Measurements from ENCODE around the gene BCO2.

DNA sequence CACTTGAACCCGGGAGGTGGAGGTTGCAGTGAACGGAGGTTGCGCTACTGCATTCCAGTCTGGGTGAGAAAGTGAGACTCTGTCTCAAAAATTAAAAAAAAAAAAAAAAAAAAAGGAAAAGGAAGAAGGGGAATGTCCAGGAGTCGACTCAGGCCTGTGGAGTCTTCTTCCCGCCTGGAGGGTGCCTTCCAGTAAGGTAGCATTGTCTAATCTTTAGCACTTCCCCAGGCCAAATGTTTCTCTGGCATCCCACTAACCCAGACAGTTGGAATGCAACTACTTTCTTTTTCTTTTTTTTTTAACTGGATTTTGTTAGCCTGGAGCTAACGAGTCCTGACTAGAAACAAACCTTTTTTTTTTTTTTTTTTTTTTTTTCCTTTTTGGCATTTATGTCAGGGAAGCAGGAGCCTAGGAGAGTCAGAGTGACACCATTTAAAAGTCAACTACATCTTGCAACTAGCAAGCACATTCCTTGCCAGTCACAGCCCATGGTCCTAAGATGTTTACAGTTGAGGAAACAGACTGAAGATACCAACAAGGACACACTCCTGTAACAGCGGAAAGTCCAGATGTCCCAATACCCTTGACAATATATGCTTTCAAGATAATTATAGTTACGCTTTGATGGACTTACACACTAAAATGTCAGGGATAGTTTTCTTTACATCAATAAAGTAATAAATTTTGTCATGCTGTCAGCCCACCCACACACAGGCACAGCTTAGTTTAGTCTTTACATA is 74.7 kb downstream of the BCO2 start:
- TF ChIP-seq, protein P1, sequence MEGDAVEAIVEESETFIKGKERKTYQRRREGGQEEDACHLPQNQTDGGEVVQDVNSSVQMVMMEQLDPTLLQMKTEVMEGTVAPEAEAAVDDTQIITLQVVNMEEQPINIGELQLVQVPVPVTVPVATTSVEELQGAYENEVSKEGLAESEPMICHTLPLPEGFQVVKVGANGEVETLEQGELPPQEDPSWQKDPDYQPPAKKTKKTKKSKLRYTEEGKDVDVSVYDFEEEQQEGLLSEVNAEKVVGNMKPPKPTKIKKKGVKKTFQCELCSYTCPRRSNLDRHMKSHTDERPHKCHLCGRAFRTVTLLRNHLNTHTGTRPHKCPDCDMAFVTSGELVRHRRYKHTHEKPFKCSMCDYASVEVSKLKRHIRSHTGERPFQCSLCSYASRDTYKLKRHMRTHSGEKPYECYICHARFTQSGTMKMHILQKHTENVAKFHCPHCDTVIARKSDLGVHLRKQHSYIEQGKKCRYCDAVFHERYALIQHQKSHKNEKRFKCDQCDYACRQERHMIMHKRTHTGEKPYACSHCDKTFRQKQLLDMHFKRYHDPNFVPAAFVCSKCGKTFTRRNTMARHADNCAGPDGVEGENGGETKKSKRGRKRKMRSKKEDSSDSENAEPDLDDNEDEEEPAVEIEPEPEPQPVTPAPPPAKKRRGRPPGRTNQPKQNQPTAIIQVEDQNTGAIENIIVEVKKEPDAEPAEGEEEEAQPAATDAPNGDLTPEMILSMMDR (tag by site-specific recombination; IDR thresholded peaks at IDR 0.05): no peak
- TF ChIP-seq, protein P2, sequence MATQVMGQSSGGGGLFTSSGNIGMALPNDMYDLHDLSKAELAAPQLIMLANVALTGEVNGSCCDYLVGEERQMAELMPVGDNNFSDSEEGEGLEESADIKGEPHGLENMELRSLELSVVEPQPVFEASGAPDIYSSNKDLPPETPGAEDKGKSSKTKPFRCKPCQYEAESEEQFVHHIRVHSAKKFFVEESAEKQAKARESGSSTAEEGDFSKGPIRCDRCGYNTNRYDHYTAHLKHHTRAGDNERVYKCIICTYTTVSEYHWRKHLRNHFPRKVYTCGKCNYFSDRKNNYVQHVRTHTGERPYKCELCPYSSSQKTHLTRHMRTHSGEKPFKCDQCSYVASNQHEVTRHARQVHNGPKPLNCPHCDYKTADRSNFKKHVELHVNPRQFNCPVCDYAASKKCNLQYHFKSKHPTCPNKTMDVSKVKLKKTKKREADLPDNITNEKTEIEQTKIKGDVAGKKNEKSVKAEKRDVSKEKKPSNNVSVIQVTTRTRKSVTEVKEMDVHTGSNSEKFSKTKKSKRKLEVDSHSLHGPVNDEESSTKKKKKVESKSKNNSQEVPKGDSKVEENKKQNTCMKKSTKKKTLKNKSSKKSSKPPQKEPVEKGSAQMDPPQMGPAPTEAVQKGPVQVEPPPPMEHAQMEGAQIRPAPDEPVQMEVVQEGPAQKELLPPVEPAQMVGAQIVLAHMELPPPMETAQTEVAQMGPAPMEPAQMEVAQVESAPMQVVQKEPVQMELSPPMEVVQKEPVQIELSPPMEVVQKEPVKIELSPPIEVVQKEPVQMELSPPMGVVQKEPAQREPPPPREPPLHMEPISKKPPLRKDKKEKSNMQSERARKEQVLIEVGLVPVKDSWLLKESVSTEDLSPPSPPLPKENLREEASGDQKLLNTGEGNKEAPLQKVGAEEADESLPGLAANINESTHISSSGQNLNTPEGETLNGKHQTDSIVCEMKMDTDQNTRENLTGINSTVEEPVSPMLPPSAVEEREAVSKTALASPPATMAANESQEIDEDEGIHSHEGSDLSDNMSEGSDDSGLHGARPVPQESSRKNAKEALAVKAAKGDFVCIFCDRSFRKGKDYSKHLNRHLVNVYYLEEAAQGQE (tag by site-specific recombination; IDR thresholded peaks at IDR 0.05): no peak
- no peak for TF ChIP-seq ZFP37 (tag by site-specific recombination; IDR thresholded peaks at IDR 0.05)
- TF ChIP-seq, protein P3, sequence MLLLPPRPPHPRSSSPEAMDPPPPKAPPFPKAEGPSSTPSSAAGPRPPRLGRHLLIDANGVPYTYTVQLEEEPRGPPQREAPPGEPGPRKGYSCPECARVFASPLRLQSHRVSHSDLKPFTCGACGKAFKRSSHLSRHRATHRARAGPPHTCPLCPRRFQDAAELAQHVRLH (tag by site-specific recombination; IDR thresholded peaks at IDR 0.05): no peak
- TF ChIP-seq GLI4 (tag by site-specific recombination; IDR thresholded peaks at IDR 0.05): no peak
- no peak for TF ChIP-seq ZNF473 (tag by site-specific recombination; IDR thresholded peaks at IDR 0.05)
- TF ChIP-seq ZBTB20 (tag by site-specific recombination; IDR thresholded peaks at IDR 0.05): no peak
- TF ChIP-seq ZFP41 (tag by site-specific recombination; IDR thresholded peaks at IDR 0.05; ENCODE audit: borderline replicate concordance): no peak
- TF ChIP-seq IKZF3 (tag by site-specific recombination; IDR thresholded peaks at IDR 0.05): no peak
- TF ChIP-seq ZBTB7A (tag by site-specific recombination; IDR thresholded peaks at IDR 0.05; ENCODE audit: low read depth): no peak
